Activated B cell treated with CpG ODN at 0.5 μM for 24 hours (primary cell): ENCODE measurements around the gene NEMP2. TPM values are rescaled to one million over a fixed set of nuclear protein-coding genes. Genes with fewer than 3 reads are reported as not detected.
"Not testable (repeated sequence)": the region's sequence is repeated elsewhere in the genome, so short reads cannot be mapped to it uniquely, and the experiment has no call there.

Source experiments
- ATAC-seq: fragments of 200-7000 bp; cut with Tn5 transposase; one replicate; pipeline ENCODE4 v1.10.0; 2021; ENCODE audit warnings: low read depth, mild to moderate bottlenecking, moderate library complexity
- CTCF ChIA-PET: fragments of 350-600 bp; sonication (Branson Sonifier 250); formaldehyde crosslinking; loops from one replicate; lab custom pipeline; 2021; ENCODE audit warnings: antibody characterized with exemption; lab: Charles Lee
- POLR2A ChIA-PET: fragments of 350-600 bp; sonication (Branson Sonifier 250); formaldehyde crosslinking; loops from one replicate; lab custom pipeline; 2021; ENCODE audit warnings: antibody characterized with exemption; lab: Charles Lee
- DNase-seq: peaks from one replicate; pipeline ENCODE4 v3.0.0; 2022
- H3K27ac Mint-ChIP-seq: one replicate; pipeline ENCODE4 v1.8.0; 2020; ENCODE audit warnings: mixed read lengths
- H3K27me3 Mint-ChIP-seq: one replicate; pipeline ENCODE4 v1.8.0; 2021; ENCODE audit warnings: mixed read lengths
- H3K36me3 Mint-ChIP-seq: one replicate; pipeline ENCODE4 v1.8.0; 2021; ENCODE audit warnings: low read depth, mixed read lengths
- H3K4me1 Mint-ChIP-seq: one replicate; pipeline ENCODE4 v1.8.0; 2021; ENCODE audit warnings: mixed read lengths
- H3K4me3 Mint-ChIP-seq: one replicate; pipeline ENCODE4 v1.8.0; 2020; ENCODE audit warnings: mild to moderate bottlenecking, mixed read lengths
- H3K9me3 Mint-ChIP-seq: one replicate; pipeline ENCODE4 v1.8.0; 2020; ENCODE audit warnings: mixed read lengths
- CTCF ChIP-seq: fragments of 200-600 bp; IDR thresholded peaks from one replicate; pipeline ENCODE4 v1.8.0; 2022; ENCODE audit warnings: antibody characterized with exemption, mild to moderate bottlenecking
- intact Hi-C: fragments of 100-400 bp; cut with micrococcal nuclease; formaldehyde crosslinking; loops from one replicate; pipeline ENCODE4 v1.15.1; 2024
- total RNA-seq: library from RNA; stranded (reverse); gene quantifications from 2 replicates; pipeline ENCODE4 v1.2.3, GENCODE V29; 2022

NEMP2 gene
- total RNA-seq, 1 donor from 2014 or later, result 14.2 TPM

GRCh38 chr2:190512539-190513095 lies 21.9 kb downstream of the NEMP2 start:
- no peak overlapping the region for H3K27ac Mint-ChIP-seq
- intact Hi-C loops, result loop anchor here (5.0 kb wide), 1 partner anchor 135 kb away; the partner anchor contains the start of gene NAB1
- peaks cover 8% of the 10 kb centered on the region for H3K4me1 Mint-ChIP-seq
- H3K36me3 Mint-ChIP-seq, result peaks cover 46% of the 10 kb centered on the region
- ChIA-PET POLR2A (no interaction called here), CTCF (no interaction called here)
- H3K4me3 Mint-ChIP-seq, result no peak overlapping the region
- ATAC-seq, result no peak
- no peaks in the 10 kb centered on the region for H3K27me3 Mint-ChIP-seq
- H3K9me3 Mint-ChIP-seq, result no peaks in the 10 kb centered on the region
- DNase-seq, result no peak
- TF ChIP-seq CTCF, result no peak

DNA sequence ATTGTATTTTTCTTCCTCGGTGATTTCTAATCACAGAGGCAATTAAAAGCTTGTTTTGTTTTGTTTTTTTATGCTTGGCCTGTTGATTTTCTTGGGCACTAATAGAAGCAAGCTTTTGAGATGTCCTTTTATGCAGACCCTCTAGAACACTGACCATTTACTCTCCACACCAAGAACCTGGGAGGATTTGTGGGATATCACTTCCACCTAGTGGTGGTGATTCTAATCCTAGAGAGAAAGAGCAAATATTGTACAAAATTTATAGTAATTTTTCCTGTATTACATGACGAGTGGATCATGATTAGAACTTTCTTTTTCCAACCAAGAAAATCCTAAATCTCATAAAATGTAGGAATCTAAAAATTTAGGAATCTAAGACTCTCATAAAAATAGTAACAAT lies 23.4 kb downstream of the NEMP2 start:
- DNase-seq, result no peak

GRCh38 chr2:190509895-190510294 lies 24.6 kb downstream of the NEMP2 start:
- CTCF ChIA-PET, result not testable (repeated sequence)

More for the DNA sequence above, 23.4 kb downstream of the NEMP2 start:
- ATAC-seq, result no peak
- ChIA-PET CTCF (interaction anchor here (0.7 to 1.0 kb wide), 2 partner anchors 146 to 169 kb away, joined by 4 to 5 read pairs; no protein-coding TSS in a partner anchor), POLR2A (no interaction called here)
- Mint-ChIP-seq H3K36me3 (peaks cover 43% of the 10 kb centered on the region), H3K9me3 (no peaks in the 10 kb centered on the region), H3K27me3 (no peaks in the 10 kb centered on the region), H3K4me3 (no peak overlapping the region), H3K4me1 (peaks cover 19% of the 10 kb centered on the region), H3K27ac (no peak overlapping the region)
- intact Hi-C loops, result loop anchor here (2.0 to 5.0 kb wide), 3 partner anchors 128 to 422 kb away; partner anchors contain the start of gene NAB1
- no peak for TF ChIP-seq CTCF

DNA sequence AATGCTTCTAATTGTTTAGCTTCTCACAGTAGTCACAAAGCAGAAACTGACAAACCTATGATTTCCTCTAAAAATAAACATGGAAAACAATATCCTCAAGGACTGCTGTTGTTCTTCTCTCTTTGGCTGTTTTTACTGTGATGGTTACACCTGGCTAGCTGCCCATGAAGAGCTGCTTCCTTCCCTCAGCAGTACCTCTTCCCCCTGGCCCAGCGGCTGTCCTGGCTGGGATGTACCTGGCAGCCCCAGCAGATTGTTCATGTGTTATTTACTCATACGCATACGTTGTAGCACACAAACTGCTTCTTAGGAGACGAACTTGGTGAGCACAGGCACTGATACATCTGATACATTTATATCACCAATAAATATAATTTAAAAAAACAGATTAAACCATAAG lies 27.4 kb downstream of the NEMP2 start:
- ATAC-seq (peak; percentile 61), DNase-seq (no peak)
- Mint-ChIP-seq H3K4me1 (peaks cover 24% of the 10 kb centered on the region), H3K27me3 (no peaks in the 10 kb centered on the region), H3K4me3 (peak overlapping the region; percentile 2), H3K36me3 (peaks cover 53% of the 10 kb centered on the region), H3K9me3 (no peaks in the 10 kb centered on the region), H3K27ac (peak overlapping the region; percentile 61)
- TF ChIP-seq CTCF, result no peak
- CTCF ChIA-PET, result no interaction called here
- intact Hi-C loops, result no loop called here
- POLR2A ChIA-PET, result interaction anchor here (0.5 to 1.2 kb wide), 2 partner anchors 26 to 1171 kb away, joined by 4 to 15 read pairs; no protein-coding TSS in a partner anchor

More at GRCh38 chr2:190509895-190510294, 24.6 kb downstream of the NEMP2 start:
- H3K27me3 Mint-ChIP-seq, H3K27ac Mint-ChIP-seq, POLR2A ChIA-PET, H3K9me3 Mint-ChIP-seq, H3K4me3 Mint-ChIP-seq, DNase-seq, ATAC-seq: not testable (repeated sequence)
- intact Hi-C loops, result loop anchor here (2.0 to 5.0 kb wide), 3 partner anchors 127 to 421 kb away; partner anchors contain the start of gene NAB1
- H3K4me1 Mint-ChIP-seq, result peaks cover 24% of the 10 kb centered on the region
- peaks cover 47% of the 10 kb centered on the region for H3K36me3 Mint-ChIP-seq

DNA sequence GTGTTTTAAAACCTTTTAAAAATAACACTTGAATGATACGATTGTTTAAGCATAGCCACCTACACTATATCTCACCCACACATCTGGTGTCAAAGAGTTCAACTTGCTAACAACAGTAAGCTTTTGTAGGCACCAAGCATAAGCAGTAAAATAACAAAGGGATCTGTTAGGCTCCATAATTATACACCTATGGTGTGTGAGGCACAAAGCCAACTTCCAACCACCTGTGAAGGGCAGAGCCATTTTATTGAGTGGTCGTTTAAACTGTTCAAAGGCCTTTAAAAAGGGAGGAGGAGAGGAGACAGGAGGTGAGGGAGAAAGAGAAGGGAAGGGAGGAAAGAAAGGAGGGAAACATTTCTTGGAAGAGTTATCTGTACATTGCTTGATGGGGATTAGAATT lies 27.9 kb downstream of the NEMP2 start:
- H3K4me1 Mint-ChIP-seq, result peaks cover 24% of the 10 kb centered on the region
- no peak for TF ChIP-seq CTCF
- ATAC-seq (no peak), DNase-seq (no peak)
- ChIA-PET POLR2A (interaction anchor here (0.5 to 1.2 kb wide), 2 partner anchors 26 to 1172 kb away, joined by 4 to 15 read pairs; no protein-coding TSS in a partner anchor), CTCF (no interaction called here)
- peak overlapping the region; percentile 61 for H3K27ac Mint-ChIP-seq
- peaks cover 53% of the 10 kb centered on the region for H3K36me3 Mint-ChIP-seq
- no peaks in the 10 kb centered on the region for H3K9me3 Mint-ChIP-seq
- H3K27me3 Mint-ChIP-seq, result no peaks in the 10 kb centered on the region
- intact Hi-C loops, result no loop called here
- H3K4me3 Mint-ChIP-seq, result peak overlapping the region; percentile 45
